B cell (primary cell): Measurements from ENCODE around the gene MYCBPAP. TPM values are rescaled to one million over a fixed set of nuclear protein-coding genes. Genes with fewer than 3 reads are reported as not detected.

Experiments
- ATAC-seq: fragments of 200-7000 bp; cut with Tn5 transposase; one replicate; pipeline ENCODE4 v1.10.0; 2021; ENCODE audit warnings: low read depth, mild to moderate bottlenecking, moderate number of reproducible peaks, moderate library complexity
- CTCF ChIA-PET: fragments of 350-600 bp; sonication (Branson Sonifier 250); formaldehyde crosslinking; loops from one replicate; lab custom pipeline; 2021; ENCODE audit warnings: antibody characterized with exemption, inconsistent platforms; lab: Charles Lee
- POLR2A ChIA-PET: fragments of 350-600 bp; sonication (Branson Sonifier 250); formaldehyde crosslinking; loops from one replicate; lab custom pipeline; 2021; ENCODE audit warnings: antibody characterized with exemption; lab: Charles Lee
- DNase-seq: peaks from one replicate; pipeline ENCODE4 v3.0.0; 2013
- H2AFZ ChIP-seq: 2 replicates; pipeline ENCODE4 v1.6.1; 2012; ENCODE audit warnings: mild to moderate bottlenecking, low read depth, low read length; ENCODE audit not compliant: insufficient read depth, poor library complexity, severe bottlenecking
- H3K27ac ChIP-seq, 2 donors: 1 replicate in 1 of 2; 2 replicates in 1 of 2; pipeline ENCODE4 v1.5.1; 2012 to 2013; ENCODE audit warnings: low read length in 2 of 2, mild to moderate bottlenecking in 2 of 2, moderate library complexity in 1 of 2
- H3K27me3 ChIP-seq, 4 experiments: fragments of 200-600 bp in 1 of 4; sonication (generic) in 1 of 4; replicated peaks in 1 of 4; 1 replicate in 2 of 4; 2 replicates in 2 of 4; pipeline versions ENCODE4 v1.6.1 to v1.7.0; 2013 to 2016; ENCODE audit warnings: low read length in 3 of 4, mild to moderate bottlenecking in 2 of 4, mixed read lengths in 1 of 4, moderate library complexity in 1 of 4; ENCODE audit not compliant: insufficient read depth in 4 of 4, control insufficient read depth in 3 of 4; ENCODE audit errors: control extremely low read depth in 1 of 4
- H3K36me3 ChIP-seq, 2 experiments: replicated peaks in 1 of 2; 1 replicate in 1 of 2; 2 replicates in 1 of 2; pipeline versions ENCODE4 v1.6.1 to v1.7.1; 2013; ENCODE audit warnings: low read length in 1 of 2; ENCODE audit not compliant: insufficient read depth in 2 of 2, control insufficient read depth in 1 of 2; ENCODE audit errors: control extremely low read depth in 1 of 2, extremely low read depth in 1 of 2
- H3K4me1 ChIP-seq, 2 donors: fragments of 200-600 bp in 1 of 2; sonication (generic) in 1 of 2; 1 replicate in 1 of 2; 2 replicates in 1 of 2; pipeline versions ENCODE4 v1.5.1 to v1.6.1; 2013 to 2017; ENCODE audit warnings: low read length in 2 of 2; ENCODE audit not compliant: control insufficient read depth in 2 of 2, insufficient read depth in 2 of 2
- H3K4me2 ChIP-seq: replicated peaks from 2 replicates; pipeline ENCODE3; 2012; ENCODE audit warnings: mild to moderate bottlenecking, low read depth, low read length; ENCODE audit not compliant: poor library complexity, severe bottlenecking
- H3K4me3 ChIP-seq, 5 experiments: fragments of 200-600 bp in 1 of 5; sonication (generic) in 1 of 5; 1 replicate in 3 of 5; 2 replicates in 2 of 5; pipeline versions ENCODE4 v1.5.1 to v1.7.0; 2011 to 2016; ENCODE audit warnings: low read length in 4 of 5, mild to moderate bottlenecking in 4 of 5, low read depth in 2 of 5, control low read depth in 1 of 5, moderate library complexity in 1 of 5; ENCODE audit not compliant: insufficient read depth in 1 of 5; ENCODE audit errors: control extremely low read depth in 1 of 5, extremely low read depth in 1 of 5
- H3K79me2 ChIP-seq: fragments of 200-600 bp; sonication (generic); one replicate; pipeline ENCODE4 v1.6.0; 2016; ENCODE audit warnings: low read length; ENCODE audit not compliant: control insufficient read depth, insufficient read depth
- H3K9ac ChIP-seq: fragments of 200-600 bp; sonication (generic); 2 replicates; pipeline ENCODE4 v1.6.1; 2017; ENCODE audit warnings: mild to moderate bottlenecking, low read length, moderate library complexity
- H3K9me3 ChIP-seq, 3 donors: one replicate each; pipeline versions ENCODE4 v1.6.1 to v1.7.1; 2013; ENCODE audit warnings: low read length in 2 of 3; ENCODE audit not compliant: control insufficient read depth in 2 of 3, insufficient read depth in 1 of 3; ENCODE audit errors: control extremely low read depth in 1 of 3
- H4K20me1 ChIP-seq: 2 replicates; pipeline ENCODE4 v1.6.0; 2012; ENCODE audit warnings: mild to moderate bottlenecking, low read length; ENCODE audit not compliant: insufficient read depth, control insufficient read depth, poor library complexity, severe bottlenecking
- H3K27ac Mint-ChIP-seq: one replicate; pipeline ENCODE4 v1.8.0; 2021; ENCODE audit warnings: mixed read lengths
- H3K27me3 Mint-ChIP-seq: one replicate; pipeline ENCODE4 v1.8.0; 2021; ENCODE audit warnings: mixed read lengths
- H3K4me1 Mint-ChIP-seq: one replicate; pipeline ENCODE4 v1.8.0; 2021; ENCODE audit warnings: mixed read lengths
- H3K4me3 Mint-ChIP-seq: one replicate; pipeline ENCODE4 v1.8.0; 2021; ENCODE audit warnings: mixed read lengths
- H3K9me3 Mint-ChIP-seq: one replicate; pipeline ENCODE4 v1.8.0; 2022; ENCODE audit warnings: mixed read lengths; ENCODE audit not compliant: insufficient read depth
- EZH2 ChIP-seq: IDR thresholded peaks from 2 replicates; pipeline ENCODE4 v1.6.1; 2012; ENCODE audit warnings: borderline replicate concordance, low read depth, mild to moderate bottlenecking, moderate library complexity, low read length; ENCODE audit not compliant: insufficient read depth, poor library complexity, severe bottlenecking
- WGBS: methylation state at CpG from one replicate; pipeline ENCODE4 v1.1.5; 2013; ENCODE audit warnings: missing lambda C conversion rate; ENCODE audit not compliant: insufficient coverage; 5-methylcytosine and 5-hydroxymethylcytosine counted together
- intact Hi-C: fragments of 100-400 bp; cut with micrococcal nuclease; formaldehyde crosslinking; loops from one replicate; pipeline ENCODE4 v1.10.0; 2022
- polyA plus RNA-seq: library from polyadenylated mRNA; depleted of rRNA; stranded (reverse); fragments of >200 nt; gene quantifications from 2 replicates; pipeline ENCODE4 v1.2.3, GENCODE V29; 2012
- total RNA-seq, 2 donors: library from RNA; stranded (reverse); fragments of 120-200 nt in 1 of 2; gene quantifications; 1 replicate in 1 of 2; 2 replicates in 1 of 2; pipeline versions ENCODE4 v1.2.3 to v1.2.4, GENCODE V29; 2013 to 2022
- TF ChIP-seq, protein P1 (sequence below): fragments of 200-600 bp; IDR thresholded peaks from one replicate; pipeline ENCODE4 v1.8.0; 2022; ENCODE audit warnings: antibody characterized with exemption, mild to moderate bottlenecking

MYCBPAP gene
- total and polyA plus RNA-seq, 2 donors (not counting 1 experiment from before 2014, with no cell fraction given) = 1.9 to 5.1 TPM

DNA sequence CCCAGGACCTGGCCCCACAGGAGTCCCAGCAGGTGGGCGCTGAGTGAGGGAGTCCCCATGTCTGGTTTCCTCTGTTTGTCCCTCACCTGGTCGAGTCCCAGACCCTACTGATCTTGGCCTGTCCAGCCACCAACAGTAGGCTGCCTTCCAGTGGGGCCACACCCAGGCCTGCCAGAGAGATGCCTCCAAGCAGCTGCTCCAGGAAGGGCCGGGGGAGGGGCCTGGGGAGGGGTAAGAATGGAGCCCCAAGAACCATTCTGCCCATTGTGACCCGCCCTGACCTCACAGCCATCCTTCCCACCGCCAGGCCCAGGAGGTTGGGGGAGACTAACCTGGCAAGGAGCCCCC is 39.5 kb downstream of the MYCBPAP start:
- CTCF ChIA-PET = interaction anchor here (0.6 to 4.8 kb wide), 3 partner anchors 13 to 92 kb away, joined by 4 to 45 read pairs (median 5); partner anchors contain the start of gene CACNA1G
- no peak for DNase-seq
- POLR2A ChIA-PET = interaction anchor here (0.6 kb wide), 1 partner anchor 805 kb away, joined by 3 read pairs; no protein-coding TSS in a partner anchor
- no peak for TF ChIP-seq EZH2
- TF ChIP-seq, protein P1, sequence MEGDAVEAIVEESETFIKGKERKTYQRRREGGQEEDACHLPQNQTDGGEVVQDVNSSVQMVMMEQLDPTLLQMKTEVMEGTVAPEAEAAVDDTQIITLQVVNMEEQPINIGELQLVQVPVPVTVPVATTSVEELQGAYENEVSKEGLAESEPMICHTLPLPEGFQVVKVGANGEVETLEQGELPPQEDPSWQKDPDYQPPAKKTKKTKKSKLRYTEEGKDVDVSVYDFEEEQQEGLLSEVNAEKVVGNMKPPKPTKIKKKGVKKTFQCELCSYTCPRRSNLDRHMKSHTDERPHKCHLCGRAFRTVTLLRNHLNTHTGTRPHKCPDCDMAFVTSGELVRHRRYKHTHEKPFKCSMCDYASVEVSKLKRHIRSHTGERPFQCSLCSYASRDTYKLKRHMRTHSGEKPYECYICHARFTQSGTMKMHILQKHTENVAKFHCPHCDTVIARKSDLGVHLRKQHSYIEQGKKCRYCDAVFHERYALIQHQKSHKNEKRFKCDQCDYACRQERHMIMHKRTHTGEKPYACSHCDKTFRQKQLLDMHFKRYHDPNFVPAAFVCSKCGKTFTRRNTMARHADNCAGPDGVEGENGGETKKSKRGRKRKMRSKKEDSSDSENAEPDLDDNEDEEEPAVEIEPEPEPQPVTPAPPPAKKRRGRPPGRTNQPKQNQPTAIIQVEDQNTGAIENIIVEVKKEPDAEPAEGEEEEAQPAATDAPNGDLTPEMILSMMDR = no peak
- peaks cover 9 to 15% of the 10 kb centered on the region in 2 donors for H3K4me1 ChIP-seq
- H3K9ac ChIP-seq = peak overlapping the region; percentile 68
- ATAC-seq = no peak
- 100% methylated on average over 2 of the region's 5 CpGs for WGBS
- no peaks in the 10 kb centered on the region for H3K79me2 ChIP-seq
- H3K4me3 ChIP-seq = peak overlapping the region in 1 of 5 experiments; percentile 56
- Mint-ChIP-seq H3K9me3 (no peaks in the 10 kb centered on the region), H3K4me1 (peaks cover 13% of the 10 kb centered on the region), H3K27ac (peak overlapping the region; percentile 78), H3K4me3 (peak overlapping the region; percentile 84), H3K27me3 (peaks cover 7% of the 10 kb centered on the region)
- peak overlapping the region; percentile 94 for H3K4me2 ChIP-seq
- peak overlapping the region; percentile 87 for H2AFZ ChIP-seq
- no peaks in the 10 kb centered on the region for H4K20me1 ChIP-seq
- peaks cover 0 to 3% of the 10 kb centered on the region in 2 experiments for H3K36me3 ChIP-seq
- peaks cover 0 to 11% (median 5%) of the 10 kb centered on the region in 4 experiments for H3K27me3 ChIP-seq
- intact Hi-C loops = loop anchor here (1.0 to 5.0 kb wide), 4 partner anchors 13 to 620 kb away; partner anchors contain the start of genes CACNA1G and NME2
- no peak overlapping the region for H3K27ac ChIP-seq
- no peaks in the 10 kb centered on the region for H3K9me3 ChIP-seq

DNA sequence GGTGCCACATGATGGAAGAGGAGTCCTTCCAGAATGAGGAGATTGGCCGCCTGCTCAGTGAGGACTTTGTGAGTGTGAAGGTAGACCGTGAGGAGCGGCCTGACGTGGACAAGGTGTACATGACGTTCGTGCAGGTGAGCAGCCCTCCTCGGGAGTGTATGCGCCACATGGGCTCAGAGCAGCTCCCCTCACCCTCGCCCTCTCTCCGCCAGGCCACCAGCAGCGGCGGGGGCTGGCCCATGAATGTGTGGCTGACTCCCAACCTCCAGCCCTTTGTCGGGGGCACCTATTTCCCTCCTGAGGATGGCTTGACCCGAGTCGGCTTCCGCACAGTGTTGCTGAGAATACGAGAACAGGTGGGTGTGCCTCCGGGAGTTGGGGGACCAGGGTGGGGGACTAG is 40.6 kb downstream of the MYCBPAP start:
- peaks cover 0 to 3% of the 10 kb centered on the region in 2 experiments for H3K36me3 ChIP-seq
- H3K4me3 Mint-ChIP-seq = peak overlapping the region; percentile 41
- POLR2A ChIA-PET = no interaction called here
- CTCF ChIA-PET = interaction anchor here (4.8 kb wide), 1 partner anchor 78 kb away, joined by 45 read pairs; no protein-coding TSS in a partner anchor
- intact Hi-C loops = loop anchor here (5.0 kb wide), 1 partner anchor 618 kb away; the partner anchor contains the start of gene NME2
- H3K27ac Mint-ChIP-seq = peak overlapping the region; percentile 11
- no peak overlapping the region for H3K4me2 ChIP-seq
- WGBS = 90% methylated on average over 13 of the region's 18 CpGs
- H3K4me1 ChIP-seq = peaks cover 9 to 13% of the 10 kb centered on the region in 2 donors
- no peaks in the 10 kb centered on the region for H4K20me1 ChIP-seq
- peaks cover 0 to 11% (median 3%) of the 10 kb centered on the region in 4 experiments for H3K27me3 ChIP-seq
- no peak overlapping the region for H3K4me3 ChIP-seq
- peaks cover 7% of the 10 kb centered on the region for H3K27me3 Mint-ChIP-seq
- peaks cover 13% of the 10 kb centered on the region for H3K4me1 Mint-ChIP-seq
- H3K79me2 ChIP-seq = no peaks in the 10 kb centered on the region
- no peak overlapping the region for H3K9ac ChIP-seq
- no peaks in the 10 kb centered on the region for H3K9me3 Mint-ChIP-seq
- H2AFZ ChIP-seq = no peak overlapping the region
- DNase-seq (no peak), ATAC-seq (no peak)
- TF ChIP-seq, protein P1 = no peak
- TF ChIP-seq EZH2 = no peak
- H3K9me3 ChIP-seq = no peaks in the 10 kb centered on the region
- no peak overlapping the region for H3K27ac ChIP-seq
